HG03097 (cell line): ENCODE data around the gene CNTNAP4.

ENCODE experiments used
- ATAC-seq: cut with Tn5 transposase; IDR thresholded peaks from one replicate; pipeline ENCODE4 v1.9.1; 2021; ENCODE audit not compliant: unreplicated experiment, low FRiP score

CNTNAP4 gene

DNA sequence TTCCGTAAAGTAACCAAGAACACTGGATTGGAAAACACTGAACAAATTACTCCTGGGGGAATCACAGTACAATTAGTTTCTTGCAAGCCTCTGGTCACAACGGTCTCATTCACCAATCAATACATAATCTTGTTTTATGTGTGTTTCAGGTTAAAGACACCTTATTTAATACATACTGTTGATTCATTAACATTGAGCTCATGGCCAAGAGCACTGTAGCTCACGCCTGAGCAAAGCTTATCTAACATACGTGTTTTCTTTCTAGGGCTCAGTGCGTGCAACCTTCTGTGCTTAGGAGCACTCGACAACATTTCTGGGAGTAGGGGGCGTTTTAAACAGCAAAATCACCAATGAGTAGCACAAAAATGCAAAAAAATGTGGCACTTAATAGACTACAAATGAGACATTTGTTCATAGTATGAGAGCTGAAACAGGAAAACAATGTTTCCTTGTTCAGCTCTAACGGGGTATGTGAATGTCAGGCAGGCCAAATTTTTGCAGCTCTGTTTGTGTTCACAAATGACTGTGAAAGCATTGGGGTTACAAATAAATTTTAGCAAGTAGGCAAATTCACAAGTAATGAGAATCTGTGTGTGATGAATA lies 206.2 kb downstream of the CNTNAP4 start:
- ATAC-seq, result no peak

DNA sequence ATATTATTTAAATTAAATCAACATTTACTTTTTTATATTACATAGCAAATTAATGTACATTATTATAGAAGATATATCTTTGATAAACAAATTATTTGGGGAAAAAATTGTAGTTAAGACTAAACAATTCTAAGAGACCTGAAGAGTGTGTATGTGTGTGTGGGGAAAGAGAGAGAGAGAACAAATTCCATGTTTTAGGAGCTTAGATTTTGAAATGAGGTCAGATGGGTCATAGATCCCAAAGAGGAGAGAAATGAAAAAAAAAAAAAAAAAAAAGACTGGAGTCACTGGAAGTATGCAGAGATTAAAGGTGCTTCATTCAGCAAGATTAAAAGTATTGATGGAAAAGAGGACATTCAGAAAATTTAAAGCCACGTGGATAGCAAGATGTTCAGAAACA lies 206.8 kb downstream of the CNTNAP4 start:
- ATAC-seq, result no peak

DNA sequence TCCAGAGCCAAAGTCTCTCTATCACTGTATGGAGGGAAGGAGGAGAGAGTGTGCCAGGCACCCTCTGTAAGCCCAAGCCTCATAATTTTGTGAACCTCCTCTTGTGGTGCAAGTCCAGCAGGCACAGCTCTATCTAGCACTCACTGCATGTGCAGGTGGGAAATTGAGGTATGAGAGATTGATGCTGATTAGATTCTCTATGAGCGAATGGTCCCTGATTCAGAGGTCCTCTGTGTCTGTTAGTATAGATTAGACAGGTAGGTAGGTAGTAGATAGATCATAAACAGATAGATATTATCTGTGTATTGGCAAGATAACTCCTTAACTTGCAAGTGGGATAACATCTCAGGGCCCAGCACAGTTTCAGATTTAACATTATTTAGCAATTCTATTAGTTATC lies 209.5 kb downstream of the CNTNAP4 start:
- no peak for ATAC-seq

DNA sequence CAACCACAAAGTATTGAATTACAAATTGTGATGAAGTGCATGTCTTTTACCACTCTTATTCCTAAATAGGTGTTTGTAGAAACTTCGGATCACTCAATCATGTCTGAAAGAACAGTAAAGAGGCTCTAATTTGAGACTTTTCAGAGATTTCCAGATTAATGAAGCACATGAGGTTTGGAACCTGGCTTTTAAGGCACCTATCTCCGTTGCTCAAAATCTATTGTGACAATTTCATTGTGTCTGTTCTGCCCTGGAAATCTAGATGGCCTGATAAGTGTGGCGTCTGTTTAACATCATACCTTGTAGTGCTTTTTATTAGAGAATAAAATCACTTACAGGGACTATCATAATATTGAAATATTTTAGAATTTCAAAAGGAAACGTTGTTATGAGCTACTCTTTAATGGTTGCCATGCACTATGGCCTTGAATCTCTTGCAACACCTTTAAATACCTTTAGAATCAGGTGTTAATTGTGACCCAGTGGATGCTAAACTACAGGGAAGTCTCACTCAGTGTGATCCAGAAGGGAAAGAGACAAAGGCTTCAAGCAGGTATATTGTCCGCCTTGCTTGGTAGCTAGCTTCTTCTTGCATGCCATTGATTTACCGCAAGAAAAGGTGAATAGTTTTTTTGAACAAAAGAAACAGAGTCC lies 210.3 kb downstream of the CNTNAP4 start:
- ATAC-seq, result no peak

DNA sequence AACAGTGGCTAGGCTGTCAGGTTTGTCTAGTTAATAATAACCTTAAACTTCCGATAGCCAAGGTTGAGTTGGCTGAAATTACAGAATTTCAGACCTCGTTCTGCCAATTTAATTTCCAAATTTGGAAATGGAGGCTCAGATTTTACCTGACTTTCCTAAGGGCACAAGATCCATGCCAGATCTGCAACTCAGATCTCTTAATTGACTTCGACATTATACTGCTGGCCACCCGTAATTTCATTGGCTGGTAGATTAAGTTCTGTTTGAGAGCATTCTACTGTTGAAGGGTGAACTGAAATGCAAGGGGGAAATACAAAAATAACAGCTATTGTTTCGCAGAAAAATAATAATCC lies 210.8 kb downstream of the CNTNAP4 start:
- ATAC-seq, result no peak

DNA sequence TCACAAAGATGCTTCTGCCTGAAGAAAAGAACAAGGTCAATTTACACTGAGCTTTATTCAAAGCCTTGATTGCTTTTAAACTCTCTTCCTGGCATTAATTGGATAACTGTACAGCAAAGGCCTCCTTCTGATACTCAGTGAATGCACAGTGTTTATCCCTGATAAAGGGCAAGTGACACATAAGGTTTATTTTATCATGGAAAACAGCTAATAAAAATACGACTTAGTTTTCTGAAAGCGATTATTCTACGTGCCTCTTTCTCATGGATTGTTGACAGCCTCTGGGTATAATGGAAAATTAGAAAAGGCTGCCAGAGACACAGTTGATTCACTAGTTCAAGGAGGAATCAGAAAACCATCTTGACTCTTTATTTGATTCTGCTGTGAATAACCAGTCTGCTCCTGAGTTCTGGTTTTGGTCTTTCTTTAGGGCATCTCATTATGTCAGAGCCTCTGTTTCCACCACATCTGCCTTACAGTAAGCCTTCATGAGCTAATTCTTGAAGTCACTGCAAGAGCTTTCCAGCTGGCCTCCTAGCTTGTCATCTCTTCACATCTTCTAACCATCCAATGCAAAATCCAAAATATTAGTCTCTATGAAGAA lies 212.9 kb downstream of the CNTNAP4 start:
- ATAC-seq, result no peak

DNA sequence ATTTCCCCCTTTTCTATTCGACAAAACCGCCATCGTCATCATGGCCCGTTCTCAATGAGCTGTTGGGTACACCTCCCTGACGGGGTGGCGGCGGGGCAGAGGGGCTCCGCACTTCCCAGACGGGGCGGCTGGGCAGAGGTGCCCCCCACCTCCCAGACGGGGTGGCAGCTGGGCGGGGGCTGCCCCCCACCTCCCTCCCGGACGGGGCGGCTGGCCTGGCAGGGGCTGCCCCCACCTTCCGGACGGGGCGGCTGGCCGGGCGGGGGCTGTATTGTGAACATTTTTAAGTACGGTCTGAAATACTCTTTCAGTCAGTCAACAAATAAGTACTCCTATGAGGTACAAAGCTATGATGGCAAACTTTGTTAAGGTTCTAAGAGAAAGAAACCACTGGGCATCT lies 222.8 kb downstream of the CNTNAP4 start:
- ATAC-seq, result no peak

DNA sequence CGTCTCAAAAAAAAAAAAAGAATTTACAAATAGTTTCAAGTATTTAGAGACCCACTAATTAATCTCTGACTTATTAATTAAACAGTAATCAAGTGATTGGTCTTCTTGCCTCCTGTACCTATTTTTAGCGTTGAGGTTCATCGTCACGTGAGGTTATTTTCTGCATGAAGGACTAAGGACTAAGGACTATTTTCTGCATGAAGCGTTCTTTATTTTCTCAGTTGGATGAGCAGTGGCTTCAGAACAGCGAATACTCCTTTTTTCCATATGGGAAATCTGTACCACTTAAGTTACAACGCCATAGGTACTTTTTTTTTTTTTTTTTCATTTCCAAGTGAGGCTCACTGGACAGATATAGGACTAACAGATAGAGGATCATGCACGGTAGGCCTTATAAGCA lies 224.9 kb downstream of the CNTNAP4 start:
- ATAC-seq, result no peak

DNA sequence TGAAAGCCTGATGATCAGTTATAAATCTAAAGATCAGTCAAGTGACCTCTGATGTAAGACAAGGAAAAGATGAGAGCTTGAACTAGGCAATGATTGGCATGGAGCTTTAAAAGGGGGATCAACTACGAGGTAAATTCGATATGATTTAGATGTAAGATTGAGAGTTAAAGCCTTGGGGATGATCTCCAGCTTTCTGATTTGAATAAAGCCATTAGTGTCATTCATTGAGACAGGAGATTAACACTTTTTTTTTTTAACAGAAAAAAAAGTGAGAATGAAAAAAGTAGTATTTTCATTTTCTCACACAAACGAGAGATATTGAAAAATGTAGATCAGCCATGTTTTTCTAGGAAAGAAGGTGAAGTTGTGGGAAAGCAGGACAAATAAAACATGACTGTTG lies 225.4 kb downstream of the CNTNAP4 start:
- no peak for ATAC-seq

DNA sequence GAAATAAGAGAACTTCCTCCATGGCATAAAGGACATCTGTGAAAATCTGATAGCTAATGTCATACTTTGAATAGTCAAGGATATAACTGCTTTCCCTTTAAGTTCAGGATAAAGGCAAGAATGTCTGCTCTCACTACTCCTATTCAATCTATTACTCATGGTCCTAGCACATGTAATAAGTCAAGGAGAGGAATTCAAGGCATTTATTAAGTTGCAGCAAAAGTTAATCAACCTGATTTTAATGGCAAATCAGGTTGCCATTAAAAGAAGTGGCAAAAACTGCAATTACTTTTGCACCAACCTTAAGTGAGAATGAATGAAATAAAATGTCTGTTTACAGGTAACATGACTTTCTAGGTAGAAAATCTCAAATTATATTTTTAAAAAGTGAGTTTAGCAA lies 225.9 kb downstream of the CNTNAP4 start:
- no peak for ATAC-seq

DNA sequence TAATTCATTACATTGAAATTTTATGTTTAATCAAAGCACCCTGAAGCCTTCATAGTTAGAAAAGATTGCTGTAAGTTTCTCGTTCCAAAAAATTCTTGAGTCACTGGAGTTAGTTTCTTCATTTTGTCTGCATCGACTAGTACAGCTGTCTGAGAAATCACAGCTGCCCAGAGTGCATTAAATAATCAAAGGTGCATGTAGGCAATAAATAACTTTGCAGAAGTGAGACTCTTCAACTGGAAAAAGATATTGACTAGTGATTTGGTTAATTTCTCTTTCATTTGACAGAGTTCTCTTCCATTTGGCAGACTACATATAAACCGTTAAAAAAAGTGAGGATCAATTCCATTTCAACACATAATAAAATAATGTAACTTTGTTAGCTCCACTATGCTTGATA lies 234.0 kb downstream of the CNTNAP4 start:
- ATAC-seq, result no peak

DNA sequence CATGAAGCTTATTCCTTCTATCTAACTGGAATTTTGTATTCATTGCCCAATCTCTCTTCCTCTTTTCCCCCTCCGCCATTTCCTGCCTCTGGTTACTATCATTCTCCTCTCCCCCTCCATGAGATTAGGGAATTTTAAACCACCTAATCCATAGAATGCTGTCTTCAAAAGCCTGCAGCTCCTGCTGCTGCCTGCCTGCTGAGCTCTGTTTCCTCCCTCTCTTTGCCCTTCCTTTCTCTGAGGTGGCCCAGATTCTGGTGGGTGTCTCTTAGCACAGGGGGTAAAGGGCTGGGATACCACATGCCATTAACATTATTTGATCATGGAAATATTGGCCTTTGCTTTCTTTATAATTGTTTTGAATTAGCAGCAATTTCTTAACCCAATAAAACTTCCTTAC lies 241.6 kb downstream of the CNTNAP4 start:
- ATAC-seq, result no peak

DNA sequence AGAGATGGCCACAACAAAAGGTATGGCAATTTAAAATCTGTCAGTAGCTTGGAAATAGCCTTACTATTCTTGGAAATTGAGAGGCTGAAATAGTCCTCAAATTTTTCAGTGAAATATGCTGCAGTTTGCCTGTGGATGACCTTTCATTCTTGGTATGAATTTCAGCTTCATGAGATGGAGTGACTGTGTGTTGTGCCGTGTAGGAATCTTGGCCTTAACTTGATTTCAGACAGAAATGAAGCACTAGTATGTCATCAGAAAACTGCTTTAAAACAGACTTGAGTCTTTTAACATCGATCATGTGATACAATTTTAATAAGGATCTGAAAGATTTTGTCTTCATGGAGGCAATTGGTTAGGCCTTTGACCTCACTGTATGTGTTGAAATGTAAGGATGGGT lies 247.2 kb downstream of the CNTNAP4 start:
- ATAC-seq, result no peak

DNA sequence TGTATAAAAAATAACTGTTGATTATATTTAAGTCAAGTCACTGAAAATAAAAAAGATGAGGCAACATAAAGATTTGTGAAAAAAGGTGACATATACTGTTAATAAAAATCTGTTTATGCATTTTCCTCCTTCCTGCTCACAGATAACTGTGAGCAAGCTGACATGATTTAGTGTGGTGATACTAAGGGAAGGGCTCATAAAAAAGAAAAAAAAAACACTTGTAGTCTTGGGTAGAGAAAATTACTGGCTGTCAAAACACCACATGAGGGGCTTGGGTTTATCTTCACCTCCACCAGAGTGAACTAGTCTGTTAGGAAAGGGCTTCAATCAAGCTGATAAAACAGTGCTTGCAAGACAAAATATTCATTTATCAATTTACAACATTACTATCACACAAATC lies 247.6 kb downstream of the CNTNAP4 start:
- no peak for ATAC-seq

DNA sequence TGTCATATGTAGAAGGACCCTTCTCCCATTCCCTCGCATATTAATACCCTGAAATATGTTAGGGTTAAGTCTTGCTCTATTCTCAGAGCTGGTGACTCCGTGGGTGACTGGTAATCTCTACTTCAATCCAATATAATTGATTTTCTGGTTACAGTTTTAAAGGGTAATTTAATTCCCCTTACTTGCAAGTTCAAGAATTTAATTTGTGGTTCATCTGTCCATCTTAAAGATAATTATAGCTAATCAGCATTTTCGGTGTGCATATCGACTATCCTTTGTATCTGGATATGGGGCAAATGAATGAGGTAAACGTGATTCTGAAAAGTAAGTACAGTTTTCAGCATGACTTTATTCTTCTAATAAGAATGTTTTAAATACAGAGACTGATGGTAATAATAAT lies 250.0 kb downstream of the CNTNAP4 start:
- ATAC-seq, result no peak

DNA sequence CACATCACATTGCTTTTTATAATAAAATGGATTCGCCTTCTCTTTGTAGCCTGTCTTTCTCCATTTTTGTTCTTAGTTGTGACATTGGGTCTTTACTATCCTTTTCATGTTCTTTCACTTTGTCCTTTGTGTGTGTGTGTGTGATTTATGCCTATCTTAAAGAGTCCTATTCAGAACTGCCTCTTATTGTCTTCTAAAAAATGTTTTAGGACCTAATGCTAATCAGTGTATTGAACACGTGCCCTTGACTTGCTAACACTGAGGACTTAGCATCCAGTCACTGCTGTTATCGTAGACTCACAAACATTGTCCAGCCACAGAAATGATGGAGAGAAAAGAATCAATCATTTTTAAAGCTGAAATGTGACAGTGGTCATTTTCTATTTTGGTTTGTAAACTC lies 251.9 kb downstream of the CNTNAP4 start:
- ATAC-seq, result no peak

DNA sequence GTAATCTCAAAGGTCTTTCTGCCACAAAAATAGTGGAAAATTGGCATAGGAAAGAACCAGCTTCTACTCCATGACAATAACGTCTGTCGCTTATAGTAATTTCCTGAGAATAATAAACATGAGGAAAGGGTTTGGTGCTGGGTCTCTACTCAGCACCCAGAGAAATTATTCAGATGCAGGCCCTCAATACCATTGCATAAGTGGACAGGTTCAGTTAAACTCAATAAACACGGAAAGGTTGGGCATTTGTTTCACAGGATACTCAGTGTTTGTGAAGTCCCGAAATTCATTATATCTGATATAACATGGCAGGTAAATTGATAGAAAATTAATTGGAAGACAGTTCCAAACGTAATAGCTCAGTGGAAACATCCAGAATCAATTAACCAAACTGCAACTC lies 254.0 kb downstream of the CNTNAP4 start:
- ATAC-seq, result no peak

DNA sequence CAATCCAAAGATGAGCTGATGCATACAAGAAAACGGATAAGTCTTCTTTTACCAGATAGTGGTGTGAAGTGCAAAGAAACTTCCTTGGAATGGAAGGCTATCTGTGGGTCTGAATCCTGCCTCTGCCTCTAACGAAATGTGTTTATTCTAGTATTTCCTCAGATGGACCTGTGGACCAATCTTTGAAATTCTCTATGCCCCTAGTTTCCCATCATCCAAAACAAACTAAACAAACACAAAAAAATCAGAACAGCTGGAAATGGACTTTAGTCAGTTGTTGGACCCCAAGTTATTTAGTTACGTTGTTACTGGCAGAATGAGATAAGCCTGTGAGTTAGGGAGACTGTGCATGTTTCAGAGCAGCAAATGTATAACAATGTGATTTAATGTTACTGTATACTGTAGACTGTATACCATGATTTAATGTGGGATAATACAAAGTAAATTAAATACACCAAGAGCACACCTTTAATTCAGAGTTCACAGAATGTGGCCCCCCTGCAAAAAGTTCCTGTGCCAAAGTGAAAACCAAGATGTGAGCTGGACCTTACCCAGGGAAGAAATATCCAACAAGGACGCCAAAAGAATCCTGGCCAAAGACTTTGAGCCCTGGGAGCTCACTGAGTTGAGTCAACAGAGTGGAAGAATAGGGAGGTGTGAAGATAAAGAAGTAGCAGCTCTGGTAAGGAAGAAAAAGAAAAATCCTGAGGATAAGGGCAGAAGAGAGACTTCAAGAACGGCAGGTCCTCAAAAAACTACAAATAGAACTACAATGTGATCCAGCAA lies 255.2 kb downstream of the CNTNAP4 start:
- ATAC-seq, result no peak

DNA sequence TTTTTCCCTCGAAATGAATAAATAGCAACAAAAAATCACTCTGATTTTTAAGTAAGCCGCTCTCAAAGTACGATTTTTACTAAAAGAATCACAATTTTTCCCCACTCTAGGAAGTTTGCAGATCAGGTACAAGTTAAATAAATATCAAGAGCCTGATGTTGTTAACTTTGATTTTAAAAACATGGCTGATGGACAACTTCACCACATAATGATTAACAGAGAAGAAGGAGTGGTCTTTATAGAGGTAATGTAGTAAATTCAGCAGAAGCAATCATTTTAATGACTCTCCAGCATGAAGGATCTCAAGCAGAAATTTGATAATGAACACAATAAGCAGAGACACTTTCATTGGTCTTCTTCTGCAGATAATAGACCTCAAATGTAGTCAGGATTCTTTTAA lies 262.4 kb downstream of the CNTNAP4 start:
- ATAC-seq, result no peak

DNA sequence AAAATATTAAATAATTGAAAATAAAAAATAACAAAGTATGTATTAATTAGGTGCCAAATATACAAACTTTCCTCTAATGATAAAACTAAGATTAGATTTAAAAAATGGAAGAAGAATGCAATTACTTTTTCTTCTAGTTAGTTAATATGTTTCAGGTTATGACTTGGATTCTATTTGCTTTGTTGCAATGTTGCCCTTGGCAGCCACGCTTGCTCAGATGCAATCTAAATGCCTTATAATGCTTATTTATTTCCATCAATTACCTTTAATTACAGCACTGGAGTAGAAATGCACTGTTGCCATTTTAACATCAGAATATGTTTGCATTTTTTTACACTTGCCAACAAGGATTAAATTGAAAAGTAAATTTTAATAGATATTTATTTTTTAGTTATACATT lies 263.9 kb downstream of the CNTNAP4 start:
- ATAC-seq, result no peak

DNA sequence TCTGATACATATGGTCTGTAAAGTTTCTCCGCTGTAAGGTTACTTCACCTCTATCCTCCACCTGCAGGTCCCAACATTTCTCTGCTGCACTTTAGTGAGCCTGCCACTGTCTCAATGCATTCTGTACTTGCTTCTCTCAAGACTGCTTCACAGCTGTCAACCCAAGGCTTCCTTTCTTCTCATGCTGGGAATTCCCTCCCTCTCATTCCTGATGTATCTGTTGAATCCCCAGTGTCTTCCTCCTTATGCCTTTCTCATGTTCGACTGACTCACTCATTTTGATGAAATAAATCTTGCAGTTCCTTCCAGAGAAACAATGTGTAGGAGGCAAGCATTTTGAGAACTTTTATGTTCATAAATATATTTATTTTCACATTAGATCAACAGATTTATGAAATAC lies 288.3 kb downstream of the CNTNAP4 start:
- ATAC-seq, result no peak

DNA sequence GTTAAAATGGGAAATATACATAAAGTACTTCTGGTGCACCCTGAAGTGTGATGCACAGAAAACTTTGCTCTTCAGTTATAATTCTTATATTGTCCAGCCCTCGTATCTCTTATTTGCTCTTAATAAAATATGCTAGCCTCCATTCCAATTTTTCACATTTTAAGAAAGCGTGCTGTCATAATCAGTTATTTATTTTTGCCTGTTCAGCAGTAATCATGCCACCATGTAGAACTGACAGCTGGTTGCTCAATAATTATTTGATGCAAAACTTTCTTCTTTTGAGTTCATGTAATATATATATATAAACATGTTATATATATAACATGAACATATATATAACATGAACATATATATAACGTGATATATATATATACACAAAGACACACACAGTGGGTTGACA lies 294.6 kb downstream of the CNTNAP4 start:
- ATAC-seq, result no peak
